CD4-positive, alpha-beta T cell (primary cell): ENCODE results near the gene BRF1. TPM values are rescaled to one million over a fixed set of nuclear protein-coding genes. Genes with fewer than 3 reads are reported as not detected.

Experiments used
- ATAC-seq: fragments of 200-7000 bp; cut with Tn5 transposase; one replicate; pipeline ENCODE4 v1.10.0; 2022; ENCODE audit warnings: mild to moderate bottlenecking; ENCODE audit not compliant: poor library complexity
- CTCF ChIA-PET: fragments of 350-600 bp; sonication (Branson Sonifier 250); formaldehyde crosslinking; loops from one replicate; lab custom pipeline; 2021; ENCODE audit warnings: antibody characterized with exemption, inconsistent platforms; lab: Charles Lee
- POLR2A ChIA-PET: fragments of 350-600 bp; sonication (Branson Sonifier 250); formaldehyde crosslinking; loops from one replicate; lab custom pipeline; 2021; ENCODE audit warnings: antibody characterized with exemption, inconsistent platforms; lab: Charles Lee
- DNase-seq, 14 experiments: peaks; one replicate each; pipeline ENCODE4 v3.0.0-alpha.2; 2013 to 2020; ENCODE audit warnings: mixed read lengths in 2 of 14
- H3K27ac ChIP-seq, 2 donors: one replicate each; pipeline versions ENCODE4 v1.5.1 to v1.7.0; 2013; ENCODE audit warnings: low read length in 2 of 2, low read depth in 1 of 2, mild to moderate bottlenecking in 1 of 2
- H3K27me3 ChIP-seq, 2 experiments: 1 replicate in 1 of 2; 2 replicates in 1 of 2; pipeline versions ENCODE4 v1.6.1 to v1.7.0; 2013; ENCODE audit warnings: low read length in 2 of 2, control low read depth in 1 of 2, mild to moderate bottlenecking in 1 of 2, moderate library complexity in 1 of 2; ENCODE audit not compliant: insufficient read depth in 2 of 2, control insufficient read depth in 1 of 2
- H3K36me3 ChIP-seq: one replicate; pipeline ENCODE4 v1.6.1; 2013; ENCODE audit warnings: low read length, control low read depth; ENCODE audit not compliant: insufficient read depth
- H3K4me1 ChIP-seq: one replicate; pipeline ENCODE4 v1.6.1; 2013; ENCODE audit warnings: low read length, control low read depth; ENCODE audit not compliant: insufficient read depth
- H3K4me3 ChIP-seq: one replicate; pipeline ENCODE4 v1.5.1; 2013; ENCODE audit warnings: mild to moderate bottlenecking, low read length, moderate library complexity
- H3K9me3 ChIP-seq, 2 experiments: 1 replicate in 1 of 2; 2 replicates in 1 of 2; pipeline versions ENCODE4 v1.6.1 to v1.7.0; 2013; ENCODE audit warnings: low read length in 2 of 2, mild to moderate bottlenecking in 2 of 2, control low read depth in 1 of 2, moderate library complexity in 1 of 2; ENCODE audit not compliant: control insufficient read depth in 1 of 2, insufficient read depth in 1 of 2
- H3K27ac Mint-ChIP-seq: one replicate; pipeline ENCODE4 v1.8.0; 2020; ENCODE audit warnings: mixed read lengths
- H3K27me3 Mint-ChIP-seq: one replicate; pipeline ENCODE4 v1.8.0; 2021; ENCODE audit warnings: mixed read lengths
- H3K36me3 Mint-ChIP-seq: one replicate; pipeline ENCODE4 v1.8.0; 2021; ENCODE audit warnings: low read depth, mixed read lengths
- H3K4me1 Mint-ChIP-seq: one replicate; pipeline ENCODE4 v1.8.0; 2021; ENCODE audit warnings: low read depth, mixed read lengths
- H3K4me3 Mint-ChIP-seq: one replicate; pipeline ENCODE4 v1.8.0; 2020; ENCODE audit warnings: mild to moderate bottlenecking, mixed read lengths
- H3K9me3 Mint-ChIP-seq: one replicate; pipeline ENCODE4 v1.8.0; 2020; ENCODE audit warnings: mixed read lengths
- CTCF ChIP-seq: fragments of 200-600 bp; IDR thresholded peaks from one replicate; pipeline ENCODE4 v1.8.0; 2022; ENCODE audit warnings: antibody characterized with exemption, mild to moderate bottlenecking
- intact Hi-C, 2 experiments: fragments of 100-400 bp; cut with DNase I in 1 of 2; cut with micrococcal nuclease in 1 of 2; formaldehyde crosslinking; loops; one replicate each; pipeline versions ENCODE4 v1.15.1 to v1.9.0; 2023 to 2025; cut with DNase I, micrococcal nuclease
- total RNA-seq, 174 experiments: library from RNA in 2 of 174; stranded (reverse) in 2 of 174; gene quantifications; one replicate each; pipeline ENCODE4 v1.2.3 and lab custom pipeline; 2021 to 2026

The BRF1 gene
- total RNA-seq, 2 experiments from 2014 or later: 77.4 to 77.7 TPM

- H3K4me3 Mint-ChIP-seq: no peak overlapping the region
- Histone ChIP-seq H3K4me1 (no peaks in the 10 kb centered on the region), H3K27ac (no peak overlapping the region), H3K36me3 (peaks cover 58% of the 10 kb centered on the region), H3K27me3 (no peaks in the 10 kb centered on the region), H3K9me3 (no peaks in the 10 kb centered on the region), H3K4me3 (no peak overlapping the region)
- POLR2A ChIA-PET: no interaction called here
- ATAC-seq (no peak), DNase-seq (no peak)
- no peak for TF ChIP-seq CTCF
- CTCF ChIA-PET: no interaction called here
- H3K36me3 Mint-ChIP-seq: peaks cover 64% of the 10 kb centered on the region
- intact Hi-C loops: no loop called here
- H3K4me1 Mint-ChIP-seq: no peaks in the 10 kb centered on the region
- no peaks in the 10 kb centered on the region for H3K9me3 Mint-ChIP-seq
- no peak overlapping the region for H3K27ac Mint-ChIP-seq
- H3K27me3 Mint-ChIP-seq: no peaks in the 10 kb centered on the region
Measured at GRCh38 chr14:105224845-105225570, 75.8 kb downstream of the BRF1 start.

- H3K36me3 Mint-ChIP-seq: peaks cover 69% of the 10 kb centered on the region
Measured at GRCh38 chr14:105223770-105224544, 76.8 kb downstream of the BRF1 start.

DNA sequence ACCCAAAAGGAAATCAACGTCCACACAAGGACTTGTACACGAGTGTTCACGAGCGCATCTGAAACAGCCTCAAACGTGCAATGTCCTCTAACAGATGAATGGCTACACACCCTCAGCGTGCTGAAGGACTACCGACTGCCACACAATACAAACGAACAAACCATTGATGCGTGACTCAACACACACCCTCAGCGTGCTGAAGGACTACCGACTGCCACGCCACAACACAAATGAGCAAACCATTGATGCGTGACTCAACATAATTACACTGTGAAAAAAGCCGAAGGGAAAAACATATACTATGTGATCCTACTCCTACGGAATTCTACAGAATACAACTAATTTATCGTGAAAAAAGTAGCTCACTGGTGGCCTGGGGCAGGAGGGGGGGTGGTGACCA is 77.5 kb downstream of the BRF1 start:
- Histone ChIP-seq H3K36me3 (peaks cover 70% of the 10 kb centered on the region), H3K4me3 (no peak overlapping the region), H3K27me3 (no peaks in the 10 kb centered on the region), H3K9me3 (no peaks in the 10 kb centered on the region), H3K4me1 (no peaks in the 10 kb centered on the region), H3K27ac (no peak overlapping the region)
- Mint-ChIP-seq H3K27ac (no peak overlapping the region), H3K4me3 (no peak overlapping the region), H3K36me3 (peaks cover 69% of the 10 kb centered on the region), H3K4me1 (no peaks in the 10 kb centered on the region), H3K9me3 (no peaks in the 10 kb centered on the region), H3K27me3 (no peaks in the 10 kb centered on the region)
- intact Hi-C loops: no loop called here
- POLR2A ChIA-PET: no interaction called here
- ATAC-seq: no peak
- no peak for TF ChIP-seq CTCF
- DNase-seq: no peak
- CTCF ChIA-PET: no interaction called here

More at GRCh38 chr14:105223770-105224544, 76.8 kb downstream of the BRF1 start:
- no peak overlapping the region for H3K4me3 Mint-ChIP-seq
- DNase-seq (no peak), ATAC-seq (no peak)
- no peaks in the 10 kb centered on the region for H3K9me3 Mint-ChIP-seq
- Histone ChIP-seq H3K27ac (no peak overlapping the region), H3K4me1 (no peaks in the 10 kb centered on the region), H3K36me3 (peaks cover 68% of the 10 kb centered on the region), H3K9me3 (no peaks in the 10 kb centered on the region), H3K4me3 (no peak overlapping the region), H3K27me3 (no peaks in the 10 kb centered on the region)
- no peak overlapping the region for H3K27ac Mint-ChIP-seq
- no peaks in the 10 kb centered on the region for H3K4me1 Mint-ChIP-seq
- ChIA-PET POLR2A (no interaction called here), CTCF (no interaction called here)
- intact Hi-C loops: no loop called here
- TF ChIP-seq CTCF: no peak
- H3K27me3 Mint-ChIP-seq: no peaks in the 10 kb centered on the region
